ENCODE results near the gene ABITRAM. TPM values are rescaled to one million over a fixed set of nuclear protein-coding genes. Genes with fewer than 3 reads are reported as not detected.

ABITRAM gene
- total RNA-seq, 1 donor from 2014 or later, result 21.7 TPM

GRCh38 chr9:108978205-108978604 is 44.0 kb downstream of the ABITRAM start:
- Mint-ChIP-seq H3K27ac (no peak overlapping the region), H3K9me3 (no peaks in the 10 kb centered on the region), H3K36me3 (peaks cover 25% of the 10 kb centered on the region), H3K27me3 (no peaks in the 10 kb centered on the region), H3K4me1 (ENCODE audit: unreplicated experiment) (peaks cover 5% of the 10 kb centered on the region), H3K4me3 (no peak overlapping the region)
- no peak for DNase-seq (ENCODE audit: extremely low spot score, unreplicated experiment)
- TF ChIP-seq CTCF (conservative IDR thresholded peaks at IDR 0.05), result no peak

- Mint-ChIP-seq H3K27me3 (no peaks in the 10 kb centered on the region), H3K4me3 (no peak overlapping the region), H3K4me1 (ENCODE audit: unreplicated experiment) (no peaks in the 10 kb centered on the region), H3K9me3 (no peaks in the 10 kb centered on the region), H3K36me3 (peaks cover 13% of the 10 kb centered on the region), H3K27ac (no peak overlapping the region)
- no peak for TF ChIP-seq CTCF (conservative IDR thresholded peaks at IDR 0.05)
- no peak for DNase-seq (ENCODE audit: extremely low spot score, unreplicated experiment)
Observed at GRCh38 chr9:108980893-108981292, 46.7 kb downstream of the ABITRAM start.

- Mint-ChIP-seq H3K27me3 (no peaks in the 10 kb centered on the region), H3K4me3 (no peak overlapping the region), H3K27ac (no peak overlapping the region), H3K9me3 (no peaks in the 10 kb centered on the region), H3K36me3 (peaks cover 17% of the 10 kb centered on the region), H3K4me1 (ENCODE audit: unreplicated experiment) (no peaks in the 10 kb centered on the region)
- DNase-seq (ENCODE audit: extremely low spot score, unreplicated experiment), result no peak
- TF ChIP-seq CTCF (conservative IDR thresholded peaks at IDR 0.05), result no peak
Observed at GRCh38 chr9:108983885-108984284, 49.7 kb downstream of the ABITRAM start.

Other genes with a start within 250 kb of the ABITRAM start
- gene ACTL7B, start 78.4 kb upstream of the ABITRAM start, total RNA-seq (ENCODE audit: low replicate concordance), result not detected in 2 replicates
- gene ACTL7A, start 72.1 kb upstream of the ABITRAM start, total RNA-seq (ENCODE audit: low replicate concordance), result not detected in 2 replicates
- 42.5 and 45.8 TPM in 2 replicates for gene ELP1, start 276 bp upstream of the ABITRAM start, total RNA-seq (ENCODE audit: low replicate concordance)
- gene CTNNAL1, start 79.1 kb downstream of the ABITRAM start, total RNA-seq (ENCODE audit: low replicate concordance), result 29.7 and 36.0 TPM in 2 replicates
- gene TMEM245, start 185.5 kb downstream of the ABITRAM start, total RNA-seq (ENCODE audit: low replicate concordance), result 44.4 and 49.2 TPM in 2 replicates
- 5.9 and 7.2 TPM in 2 replicates for gene FRRS1L, start 232.8 kb downstream of the ABITRAM start, total RNA-seq (ENCODE audit: low replicate concordance)